ENCODE results near the gene RIMKLA.

Gene RIMKLA

DNA sequence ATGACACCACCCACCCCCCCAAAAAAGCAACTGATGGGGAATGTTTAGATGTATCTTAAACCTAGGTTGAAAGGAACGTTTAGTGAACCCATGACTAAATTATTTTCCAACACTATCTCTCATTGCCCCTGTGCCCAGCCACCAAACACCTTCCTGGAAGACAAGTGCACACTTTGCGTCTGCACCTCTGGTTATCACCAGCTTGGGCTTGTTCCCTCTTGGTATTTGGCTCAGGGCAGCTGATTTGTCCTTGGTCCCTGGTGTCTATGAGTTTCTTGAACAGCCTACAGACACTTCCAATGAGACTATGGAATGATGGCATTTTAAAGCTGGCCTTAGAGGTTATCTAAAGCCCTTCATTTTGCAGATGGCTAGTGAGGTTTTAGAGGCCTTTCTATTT, 15.5 kb upstream of the RIMKLA start:
- Histone ChIP-seq H3K9me3 (no peaks in the 10 kb centered on the region), H3K27me3 (peaks cover 0 to 7% of the 10 kb centered on the region in 2 donors), H3K27ac (no peak overlapping the region), H3K4me1 (no peaks in the 10 kb centered on the region), H3K4me3 (no peak overlapping the region), H3K36me3 (no peaks in the 10 kb centered on the region)
- DNase-seq = no peak
- intact Hi-C loops (cut with DNase I; ENCODE audit: low total_unique reads) = no loop called here
- TF ChIP-seq, protein P1, sequence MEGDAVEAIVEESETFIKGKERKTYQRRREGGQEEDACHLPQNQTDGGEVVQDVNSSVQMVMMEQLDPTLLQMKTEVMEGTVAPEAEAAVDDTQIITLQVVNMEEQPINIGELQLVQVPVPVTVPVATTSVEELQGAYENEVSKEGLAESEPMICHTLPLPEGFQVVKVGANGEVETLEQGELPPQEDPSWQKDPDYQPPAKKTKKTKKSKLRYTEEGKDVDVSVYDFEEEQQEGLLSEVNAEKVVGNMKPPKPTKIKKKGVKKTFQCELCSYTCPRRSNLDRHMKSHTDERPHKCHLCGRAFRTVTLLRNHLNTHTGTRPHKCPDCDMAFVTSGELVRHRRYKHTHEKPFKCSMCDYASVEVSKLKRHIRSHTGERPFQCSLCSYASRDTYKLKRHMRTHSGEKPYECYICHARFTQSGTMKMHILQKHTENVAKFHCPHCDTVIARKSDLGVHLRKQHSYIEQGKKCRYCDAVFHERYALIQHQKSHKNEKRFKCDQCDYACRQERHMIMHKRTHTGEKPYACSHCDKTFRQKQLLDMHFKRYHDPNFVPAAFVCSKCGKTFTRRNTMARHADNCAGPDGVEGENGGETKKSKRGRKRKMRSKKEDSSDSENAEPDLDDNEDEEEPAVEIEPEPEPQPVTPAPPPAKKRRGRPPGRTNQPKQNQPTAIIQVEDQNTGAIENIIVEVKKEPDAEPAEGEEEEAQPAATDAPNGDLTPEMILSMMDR (IDR thresholded peaks at IDR 0.05) = no peak

DNA sequence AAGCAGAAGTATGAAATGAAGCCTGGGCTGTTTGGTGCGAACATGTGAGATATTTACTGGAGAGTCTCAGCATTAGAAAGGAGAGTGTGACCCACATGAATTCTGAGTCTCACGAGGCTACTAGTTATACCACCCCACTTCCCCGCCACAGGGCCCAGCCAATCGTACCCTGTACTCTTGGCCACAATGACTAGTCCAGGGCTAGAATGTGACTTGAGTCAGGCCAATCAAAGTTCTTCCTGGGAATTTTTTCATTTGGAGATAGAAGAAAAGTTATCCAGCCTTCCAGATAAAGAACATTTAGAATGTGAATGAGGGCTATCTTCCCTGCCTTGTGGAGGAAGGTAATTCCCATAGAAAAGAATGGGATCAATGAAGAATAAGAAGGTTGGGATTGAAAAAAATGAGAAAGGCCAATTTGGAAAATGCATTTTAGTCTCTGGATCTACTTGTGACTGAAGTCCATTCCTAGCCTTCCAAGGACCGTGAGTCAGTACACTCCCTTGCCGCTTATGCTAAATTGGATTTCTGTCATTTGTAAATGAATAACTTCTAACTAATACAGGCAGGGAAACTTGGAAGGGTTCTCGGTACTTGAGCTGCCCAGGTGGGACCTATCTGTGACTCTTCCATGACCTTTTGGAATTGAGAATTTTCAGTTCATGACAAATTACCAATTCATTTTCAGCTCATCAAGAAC, 12.3 kb upstream of the RIMKLA start:
- Histone ChIP-seq H3K36me3 (no peaks in the 10 kb centered on the region), H3K27me3 (peaks cover 0 to 12% of the 10 kb centered on the region in 2 donors), H3K4me3 (no peak overlapping the region), H3K4me1 (no peaks in the 10 kb centered on the region), H3K9me3 (no peaks in the 10 kb centered on the region), H3K27ac (no peak overlapping the region)
- TF ChIP-seq, protein P1 (IDR thresholded peaks at IDR 0.05) = no peak
- intact Hi-C loops (cut with DNase I; ENCODE audit: low total_unique reads) = no loop called here
- no peak for DNase-seq

DNA sequence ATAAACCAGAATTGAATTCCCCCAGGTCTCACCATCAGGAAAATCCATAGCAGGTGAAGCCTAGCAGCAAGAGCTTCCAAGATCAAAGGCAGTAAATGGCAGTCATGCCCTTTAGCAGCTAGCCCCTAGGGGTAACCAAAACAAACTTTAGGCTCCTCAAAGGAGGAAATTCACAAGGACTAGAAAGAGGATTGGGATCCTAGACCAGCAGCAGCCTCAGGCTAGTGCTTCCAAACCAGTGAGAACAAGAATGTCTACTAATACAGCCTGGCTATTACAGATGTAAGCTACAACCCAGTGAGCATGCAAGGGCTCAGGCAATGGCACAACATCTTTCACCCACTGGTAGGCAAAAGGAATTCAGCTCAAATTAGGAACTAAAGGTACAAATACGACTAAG, 11.1 kb upstream of the RIMKLA start:
- Histone ChIP-seq H3K27me3 (peaks cover 0 to 12% of the 10 kb centered on the region in 2 donors), H3K27ac (no peak overlapping the region), H3K36me3 (no peaks in the 10 kb centered on the region), H3K4me3 (no peak overlapping the region), H3K4me1 (no peaks in the 10 kb centered on the region), H3K9me3 (no peaks in the 10 kb centered on the region)
- no peak for DNase-seq
- TF ChIP-seq, protein P1 (IDR thresholded peaks at IDR 0.05) = no peak
- intact Hi-C loops (cut with DNase I; ENCODE audit: low total_unique reads) = no loop called here

GRCh38 chr1:42370876-42371549, 9.6 kb upstream of the RIMKLA start:
- Histone ChIP-seq H3K9me3 (no peaks in the 10 kb centered on the region), H3K4me3 (no peak overlapping the region), H3K36me3 (no peaks in the 10 kb centered on the region), H3K27me3 (peaks cover 0 to 14% of the 10 kb centered on the region in 2 donors), H3K27ac (no peak overlapping the region), H3K4me1 (no peaks in the 10 kb centered on the region)
- TF ChIP-seq, protein P1 (IDR thresholded peaks at IDR 0.05) = no peak
- no peak for DNase-seq
- intact Hi-C loops (cut with DNase I; ENCODE audit: low total_unique reads) = no loop called here

GRCh38 chr1:42372796-42373195, 7.8 kb upstream of the RIMKLA start:
- TF ChIP-seq, protein P1 (IDR thresholded peaks at IDR 0.05) = no peak
- H3K27ac ChIP-seq = no peak overlapping the region
- no peaks in the 10 kb centered on the region for H3K4me1 ChIP-seq
- H3K27me3 ChIP-seq = peaks cover 0 to 17% of the 10 kb centered on the region in 2 donors
- no peak for DNase-seq
- no peak overlapping the region for H3K4me3 ChIP-seq
- no peaks in the 10 kb centered on the region for H3K9me3 ChIP-seq
- no peaks in the 10 kb centered on the region for H3K36me3 ChIP-seq
- intact Hi-C loops (cut with DNase I; ENCODE audit: low total_unique reads) = no loop called here
